HL-60 (cell line): ENCODE measurements around the gene SULT1A2.

Experiments used
- CTCF ChIP-seq: IDR thresholded peaks from one replicate; pipeline ENCODE4 v1.5.1; 2011; ENCODE audit warnings: low read length, control low read depth, inconsistent platforms; ENCODE audit not compliant: insufficient read depth
- GABPA ChIP-seq: IDR thresholded peaks from 2 replicates; pipeline ENCODE4 v1.6.1; 2012; ENCODE audit warnings: low read depth

- TF ChIP-seq CTCF (no peak), GABPA (no peak)
These were observed 5.7 kb upstream of the SULT1A2 start for GRCh38 chr16:28602529-28602928.
